Measurements from ENCODE around the gene COMMD1.
"Not testable (repeated sequence)": the region's sequence is repeated elsewhere in the genome, so short reads cannot be mapped to it uniquely, and the experiment has no call there.

The COMMD1 gene

DNA sequence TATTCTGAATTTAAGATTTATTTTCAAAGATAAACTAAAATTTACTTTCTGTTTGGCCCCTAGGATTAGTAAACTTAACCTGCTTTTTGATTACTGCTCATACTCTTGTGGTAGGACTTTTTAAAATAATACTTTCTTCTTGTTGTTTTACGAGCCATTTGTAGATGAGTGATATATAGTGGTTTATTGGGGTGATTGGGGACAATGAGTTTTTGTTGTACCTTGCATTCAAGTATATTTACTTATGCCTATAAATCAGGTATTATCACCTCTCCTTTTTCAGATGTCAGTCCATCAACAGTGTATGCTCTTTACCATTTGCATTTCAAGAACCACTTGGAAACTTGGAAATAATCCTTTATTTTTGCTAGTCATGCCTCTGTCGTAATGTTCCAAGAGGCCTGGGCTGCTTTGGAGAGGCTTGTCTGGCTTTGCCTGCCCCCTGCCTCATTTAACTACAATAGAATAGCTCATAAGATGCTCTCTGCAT, 131.3 kb downstream of the COMMD1 start:
- no peak for DNase-seq (ENCODE audit: low read depth)
- TF ChIP-seq, protein P1, sequence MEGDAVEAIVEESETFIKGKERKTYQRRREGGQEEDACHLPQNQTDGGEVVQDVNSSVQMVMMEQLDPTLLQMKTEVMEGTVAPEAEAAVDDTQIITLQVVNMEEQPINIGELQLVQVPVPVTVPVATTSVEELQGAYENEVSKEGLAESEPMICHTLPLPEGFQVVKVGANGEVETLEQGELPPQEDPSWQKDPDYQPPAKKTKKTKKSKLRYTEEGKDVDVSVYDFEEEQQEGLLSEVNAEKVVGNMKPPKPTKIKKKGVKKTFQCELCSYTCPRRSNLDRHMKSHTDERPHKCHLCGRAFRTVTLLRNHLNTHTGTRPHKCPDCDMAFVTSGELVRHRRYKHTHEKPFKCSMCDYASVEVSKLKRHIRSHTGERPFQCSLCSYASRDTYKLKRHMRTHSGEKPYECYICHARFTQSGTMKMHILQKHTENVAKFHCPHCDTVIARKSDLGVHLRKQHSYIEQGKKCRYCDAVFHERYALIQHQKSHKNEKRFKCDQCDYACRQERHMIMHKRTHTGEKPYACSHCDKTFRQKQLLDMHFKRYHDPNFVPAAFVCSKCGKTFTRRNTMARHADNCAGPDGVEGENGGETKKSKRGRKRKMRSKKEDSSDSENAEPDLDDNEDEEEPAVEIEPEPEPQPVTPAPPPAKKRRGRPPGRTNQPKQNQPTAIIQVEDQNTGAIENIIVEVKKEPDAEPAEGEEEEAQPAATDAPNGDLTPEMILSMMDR (IDR thresholded peaks at IDR 0.05; ENCODE audit: insufficient read depth, low read depth, low read length, missing control alignments): no peak
- H3K4me3 ChIP-seq (ENCODE audit: low read depth, low read length): no peak overlapping the region

DNA sequence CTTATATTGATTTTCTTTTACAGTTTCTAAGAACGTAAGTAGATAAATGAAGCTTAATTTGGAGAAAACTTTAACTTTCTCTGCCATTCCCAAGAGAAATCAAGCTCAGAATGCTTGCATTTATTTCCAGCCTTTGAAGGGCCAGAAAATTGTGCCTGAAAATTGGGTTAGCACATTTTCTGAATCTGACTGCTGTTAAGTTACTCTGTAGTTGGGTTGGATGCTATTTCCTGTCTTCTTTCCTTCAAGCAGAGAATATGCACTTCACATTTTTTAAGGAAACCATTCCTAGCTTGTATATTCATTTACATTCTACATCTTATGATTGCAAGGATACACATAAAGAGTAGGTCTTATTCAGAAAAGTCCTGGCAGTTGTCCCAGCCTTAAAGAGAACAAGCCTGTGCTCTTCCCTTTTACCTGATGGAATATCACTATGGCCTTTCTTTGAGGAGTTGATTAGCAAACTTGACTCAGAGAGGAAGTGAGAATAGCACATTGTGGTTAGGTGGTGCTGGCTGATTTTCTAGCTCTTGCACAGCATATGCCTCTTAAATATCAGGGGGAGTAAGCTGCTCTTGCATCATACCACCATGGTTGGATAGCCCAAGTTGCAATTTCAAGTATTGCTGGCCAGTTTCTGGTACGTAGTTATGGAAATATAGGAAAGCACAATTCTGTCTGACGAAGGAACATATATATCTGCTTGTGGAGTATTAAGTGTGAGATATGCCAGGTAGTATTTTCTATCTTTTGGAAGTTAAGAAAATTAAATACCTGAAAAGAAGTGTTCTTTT, 133.7 kb downstream of the COMMD1 start:
- no peak overlapping the region for H3K4me3 ChIP-seq (ENCODE audit: low read depth, low read length)
- DNase-seq (ENCODE audit: low read depth): peak; percentile 95
- TF ChIP-seq, protein P1 (IDR thresholded peaks at IDR 0.05; ENCODE audit: insufficient read depth, low read depth, low read length, missing control alignments): no peak

DNA sequence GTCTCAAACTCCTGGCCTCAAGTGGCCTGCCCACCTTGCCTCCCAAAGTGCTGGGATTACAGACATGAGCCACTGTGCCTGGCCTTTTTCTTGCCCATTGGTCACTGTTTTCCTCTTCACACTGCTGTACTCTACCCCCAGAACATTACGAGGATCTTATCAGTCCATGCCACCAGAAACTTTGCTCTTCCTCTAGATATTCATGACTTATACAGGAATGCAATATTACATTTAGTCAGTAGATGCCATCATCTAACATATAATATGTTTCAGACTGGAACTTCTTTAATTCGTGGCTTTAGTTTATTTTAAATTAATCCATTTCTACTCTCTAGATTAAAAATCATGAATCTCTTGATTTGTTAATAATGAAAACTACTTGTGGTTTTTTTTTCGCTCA, 135.5 kb downstream of the COMMD1 start:
- H3K4me3 ChIP-seq (ENCODE audit: low read depth, low read length): no peak overlapping the region
- no peak for DNase-seq (ENCODE audit: low read depth)
- TF ChIP-seq, protein P1 (IDR thresholded peaks at IDR 0.05; ENCODE audit: insufficient read depth, low read depth, low read length, missing control alignments): no peak

DNA sequence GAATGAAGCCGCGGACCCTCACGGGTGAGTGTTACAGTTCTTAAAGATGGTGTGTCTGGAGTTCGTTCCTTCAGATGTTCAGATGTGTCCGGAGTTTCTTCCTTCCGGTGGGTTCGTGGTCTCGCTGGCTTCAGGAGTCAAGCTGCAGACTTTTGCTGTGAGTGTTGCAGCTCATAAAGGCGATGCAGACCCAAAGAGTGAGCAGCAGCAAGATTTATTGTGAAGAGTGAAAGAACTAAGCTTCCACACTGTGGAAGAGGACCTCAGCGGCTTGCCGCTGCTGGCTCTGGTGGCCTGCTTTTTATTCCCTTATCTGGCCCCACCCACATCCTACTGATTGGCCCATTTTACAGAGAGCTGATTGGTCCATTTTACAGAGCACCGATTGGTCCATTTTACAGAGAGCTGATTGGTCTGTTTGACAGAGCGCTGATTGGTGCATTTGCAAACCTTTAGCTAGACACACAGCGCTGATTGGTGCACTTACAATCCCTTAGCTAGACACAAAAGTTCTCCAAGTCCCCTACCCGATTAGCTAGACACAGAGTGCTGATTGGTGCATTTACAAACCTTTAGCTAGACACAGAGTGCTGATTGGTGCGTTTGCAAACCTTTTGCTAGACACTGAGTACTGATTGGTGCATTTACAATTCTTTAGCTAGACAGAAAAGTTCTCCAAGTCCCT, 136.4 kb downstream of the COMMD1 start:
- H3K4me3 ChIP-seq (ENCODE audit: low read depth, low read length); DNase-seq (ENCODE audit: low read depth): not testable (repeated sequence)

DNA sequence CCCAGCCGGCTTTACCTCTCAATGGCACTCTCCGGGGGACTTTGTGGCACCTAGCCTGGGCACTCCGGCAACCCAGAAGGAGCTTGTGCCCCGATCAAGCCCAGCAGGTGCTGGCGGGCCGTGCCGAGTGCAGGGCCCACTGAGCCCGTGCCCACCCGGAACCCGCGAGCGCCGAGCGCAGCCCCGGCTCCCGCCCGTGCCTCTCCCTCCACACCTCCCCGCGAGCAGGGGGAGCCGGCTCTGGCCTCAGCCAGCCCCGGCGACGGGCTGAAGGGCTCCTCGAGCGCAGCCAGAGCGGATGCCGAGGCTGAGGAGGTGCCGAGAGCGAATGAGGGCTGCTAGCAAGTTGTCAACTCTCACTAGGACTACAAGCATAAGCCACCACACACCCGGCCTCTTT, 136.9 kb downstream of the COMMD1 start:
- TF ChIP-seq, protein P1 (IDR thresholded peaks at IDR 0.05; ENCODE audit: insufficient read depth, low read depth, low read length, missing control alignments): no peak
- no peak for DNase-seq (ENCODE audit: low read depth)
- no peak overlapping the region for H3K4me3 ChIP-seq (ENCODE audit: low read depth, low read length)

DNA sequence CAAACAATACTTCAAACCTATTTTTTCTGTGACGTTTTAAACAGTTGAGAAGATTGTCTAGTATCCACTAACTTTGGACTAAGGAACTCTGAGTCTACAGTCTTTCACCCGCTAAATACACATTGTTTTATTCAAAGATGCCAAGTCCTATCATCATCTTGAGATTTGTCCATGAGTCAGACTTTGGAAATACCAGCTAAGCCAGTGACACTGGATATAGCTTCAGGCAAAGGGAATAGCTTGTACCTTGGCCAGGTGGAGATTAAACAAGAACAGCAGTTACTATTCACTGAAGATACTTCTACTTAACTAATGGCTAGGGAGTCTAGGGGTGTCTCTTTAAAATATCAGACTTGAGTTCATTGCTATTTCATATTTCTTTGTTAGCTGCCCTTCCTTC, 137.5 kb downstream of the COMMD1 start:
- TF ChIP-seq, protein P1 (IDR thresholded peaks at IDR 0.05; ENCODE audit: insufficient read depth, low read depth, low read length, missing control alignments): no peak
- H3K4me3 ChIP-seq (ENCODE audit: low read depth, low read length): no peak overlapping the region
- DNase-seq (ENCODE audit: low read depth): no peak

DNA sequence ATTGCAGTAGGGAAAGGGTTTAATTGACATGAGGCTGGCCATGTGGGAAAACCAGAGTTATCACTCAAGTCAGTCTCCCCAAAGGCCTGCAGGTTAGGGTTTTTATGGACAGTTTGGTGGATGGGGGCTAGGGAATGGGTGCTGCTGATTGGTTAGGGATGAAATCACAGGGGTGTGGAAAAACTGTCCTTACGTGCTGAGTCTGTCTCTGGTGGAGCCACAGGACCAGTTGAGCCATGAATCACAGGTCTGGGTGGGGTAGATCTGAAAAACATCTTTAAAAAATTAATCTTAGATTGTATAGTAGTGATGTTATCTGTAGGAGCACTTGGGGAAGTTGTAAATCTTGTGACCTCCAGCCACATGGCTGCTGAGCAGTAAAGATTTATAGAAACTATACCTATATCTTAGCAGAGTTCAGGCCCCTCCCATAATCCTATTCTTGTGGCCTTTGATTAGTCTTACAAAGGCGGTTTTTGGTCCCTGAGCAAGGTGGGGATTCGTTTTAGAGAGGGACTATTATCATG, 139.6 kb downstream of the COMMD1 start:
- H3K4me3 ChIP-seq (ENCODE audit: low read depth, low read length): no peak overlapping the region
- TF ChIP-seq, protein P1 (IDR thresholded peaks at IDR 0.05; ENCODE audit: insufficient read depth, low read depth, low read length, missing control alignments): no peak
- no peak for DNase-seq (ENCODE audit: low read depth)

Data from GM12865 (cell line).